NCI-H1105 treated with DMSO at 0.1 percent for 48 hours (cell line): ENCODE data around the gene FAM3B.
"Not testable (repeated sequence)": the region's sequence is repeated elsewhere in the genome, so short reads cannot be mapped to it uniquely, and the experiment has no call there.

Source experiments
- DNase-seq: peaks from one replicate; lab custom pipeline; 2025; lab: John Stamatoyannopoulos, UW

The FAM3B gene

DNA sequence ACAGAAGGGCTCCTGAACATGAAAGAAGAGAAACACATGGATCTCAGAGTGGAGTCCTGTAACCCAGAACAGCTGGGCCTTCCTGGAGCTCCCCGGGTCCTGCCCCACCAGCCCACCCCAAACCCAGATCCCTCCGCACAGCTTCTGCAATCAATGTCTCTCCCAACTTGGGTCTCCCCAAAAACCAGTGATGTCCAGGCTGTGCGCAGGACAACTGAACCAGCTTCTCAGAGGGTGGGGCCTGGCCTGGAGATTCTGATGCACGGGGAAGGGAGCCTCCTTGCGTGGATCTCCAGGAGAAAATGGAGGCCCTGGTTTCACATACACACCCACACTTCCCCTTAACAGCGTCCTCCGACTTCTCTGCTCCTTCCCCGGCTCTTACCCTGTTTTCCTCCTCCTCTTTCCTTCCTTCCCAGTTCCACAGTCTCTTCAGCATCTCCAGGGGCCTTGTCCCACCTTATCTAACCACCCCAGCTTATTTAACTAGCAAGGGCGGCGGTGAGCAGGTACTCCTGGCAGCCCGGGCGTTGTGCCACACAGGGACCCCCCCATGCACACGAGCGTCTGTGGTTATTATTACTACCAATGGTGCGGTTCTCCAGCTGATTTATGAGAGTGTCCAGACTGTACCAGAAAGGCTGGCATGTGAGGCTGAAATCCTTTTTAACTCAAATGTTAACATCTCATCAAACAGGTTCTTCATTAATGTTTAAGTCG lies 34.0 kb downstream of the FAM3B start:
- DNase-seq, result no peak

DNA sequence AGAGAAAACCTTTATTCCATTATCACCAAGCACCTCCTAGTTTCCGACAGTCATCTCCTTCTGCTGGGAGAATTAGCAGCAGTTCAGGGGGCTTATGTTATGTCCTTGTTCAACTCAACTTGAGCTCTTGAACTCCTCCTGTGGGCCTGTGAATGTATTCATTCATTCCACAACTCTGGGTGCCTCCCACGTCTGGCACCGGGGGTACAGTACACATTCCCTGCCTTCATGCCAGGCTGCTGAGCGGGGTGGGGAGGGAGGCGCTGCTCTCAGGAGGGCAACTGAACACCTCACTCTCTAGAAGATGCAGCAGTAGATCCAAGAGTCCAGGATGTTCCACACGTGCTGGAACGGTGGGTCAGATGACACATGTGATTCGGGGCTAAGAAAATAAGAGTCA lies 40.9 kb downstream of the FAM3B start:
- DNase-seq, result no peak

DNA sequence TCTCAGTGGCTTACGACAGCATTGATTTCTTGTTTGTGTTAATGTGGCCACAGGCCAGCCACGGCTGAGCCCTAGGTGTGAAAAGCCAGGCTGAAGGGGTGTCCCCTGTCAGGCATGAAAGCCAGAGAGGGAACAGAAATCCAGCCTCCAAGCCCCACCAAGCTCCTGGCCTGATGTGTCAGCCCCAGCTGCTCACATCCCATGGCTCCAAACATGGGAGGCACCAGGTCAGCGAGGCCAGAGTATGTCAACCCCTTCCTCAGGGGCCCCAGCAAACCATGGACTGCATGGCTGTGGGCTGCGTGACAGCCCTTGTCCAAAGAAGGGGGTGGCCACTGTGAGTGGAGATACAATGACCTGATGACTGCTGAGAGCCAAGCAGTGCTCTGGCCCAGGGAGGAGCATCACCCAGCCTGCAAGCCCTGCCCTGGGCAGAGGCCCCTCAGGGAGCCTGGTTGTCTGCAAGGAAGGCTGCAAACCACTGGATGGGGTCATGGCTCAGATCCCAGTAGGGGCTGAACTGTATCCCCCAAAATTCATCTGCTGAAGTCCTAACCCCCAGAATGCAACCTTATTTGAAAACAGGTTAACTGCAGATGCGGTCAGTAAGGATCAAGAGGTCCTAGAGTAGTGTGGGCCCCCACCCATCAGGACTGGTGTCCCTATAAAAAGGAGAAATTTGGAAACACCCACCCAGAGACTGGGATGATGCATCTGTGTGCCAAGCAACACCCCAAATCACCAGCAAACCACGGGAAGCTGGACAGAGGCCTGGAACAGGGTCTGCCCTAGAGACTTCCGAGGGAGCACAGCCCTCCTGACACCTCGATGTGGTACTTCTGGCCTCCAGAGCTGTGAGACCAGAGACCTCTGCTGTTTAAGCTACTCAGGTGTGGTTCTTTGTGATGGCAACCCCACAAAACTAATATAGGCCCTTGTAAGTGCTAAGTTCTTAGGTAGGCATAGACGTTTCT lies 41.9 kb downstream of the FAM3B start:
- DNase-seq, result no peak

DNA sequence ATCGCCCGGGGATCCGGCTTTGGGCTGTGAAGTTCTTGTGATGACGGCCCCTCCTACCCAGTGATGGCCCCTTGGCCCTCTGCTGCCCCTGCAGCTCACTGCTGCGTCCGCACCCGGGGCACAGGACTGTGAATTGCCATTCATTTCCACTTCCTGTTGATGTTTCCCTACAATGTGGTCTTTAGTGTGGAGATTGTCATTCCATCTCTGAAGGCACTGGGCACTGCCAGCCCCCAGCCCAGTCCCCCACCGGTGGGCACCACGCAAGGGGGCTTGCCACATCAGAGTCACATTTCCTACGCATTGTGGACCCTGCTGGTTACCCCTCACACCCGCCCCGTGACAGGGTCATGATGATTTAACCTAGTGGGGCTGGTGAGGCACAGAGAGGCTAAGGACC lies 42.7 kb downstream of the FAM3B start:
- no peak for DNase-seq

DNA sequence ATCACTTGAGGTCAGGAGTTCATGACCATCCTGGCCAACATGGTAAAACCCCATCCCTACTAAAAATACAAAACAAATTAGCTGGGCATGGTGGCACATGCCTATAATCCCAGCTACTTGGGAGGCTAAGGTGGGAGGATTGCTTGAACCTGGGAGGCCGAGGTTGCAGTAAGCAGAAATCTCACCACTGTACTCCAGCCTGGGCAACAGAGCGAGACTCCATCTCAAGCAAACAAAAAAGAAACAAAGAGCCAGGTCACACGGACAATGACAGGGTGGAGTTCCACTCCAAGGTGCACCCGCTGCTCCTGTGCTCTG lies 43.1 kb downstream of the FAM3B start:
- DNase-seq, result not testable (repeated sequence)

DNA sequence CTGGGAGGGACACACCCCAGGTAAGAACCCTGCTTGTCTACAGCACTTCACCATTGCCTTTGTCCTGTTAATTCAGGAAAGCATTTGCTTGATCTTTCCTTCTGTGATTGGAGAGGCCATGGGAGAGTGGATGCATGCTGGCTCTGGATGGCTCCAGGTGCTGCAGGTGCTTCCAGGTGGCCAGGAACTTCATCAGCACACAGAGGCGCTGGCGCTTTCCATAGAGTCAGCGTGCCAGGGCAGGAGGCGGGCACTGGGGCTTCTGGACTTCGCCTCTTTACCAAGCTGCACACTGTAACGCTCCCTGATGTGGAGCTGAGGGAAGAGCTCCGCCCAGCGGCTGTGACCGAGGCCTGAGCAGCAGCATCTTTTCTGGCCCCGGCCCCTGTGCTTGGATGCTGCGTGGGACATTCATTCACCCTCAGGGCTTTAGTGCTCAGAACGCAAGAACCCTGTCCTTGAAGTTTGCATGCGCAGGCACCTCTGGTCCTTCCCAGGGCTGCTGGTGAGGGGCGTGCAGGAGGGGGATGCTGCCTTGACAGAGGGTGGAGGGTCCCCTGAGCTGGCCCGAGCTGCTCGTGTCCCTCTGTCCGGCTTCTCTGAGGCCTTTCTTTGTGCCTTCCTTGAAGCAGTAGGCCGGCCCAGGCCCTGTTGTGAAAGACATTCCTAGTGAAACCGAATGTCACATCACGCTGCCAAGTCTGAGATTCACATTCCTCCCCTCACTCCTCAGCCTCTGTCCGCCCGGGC lies 43.6 kb downstream of the FAM3B start:
- peak; percentile 20 for DNase-seq

DNA sequence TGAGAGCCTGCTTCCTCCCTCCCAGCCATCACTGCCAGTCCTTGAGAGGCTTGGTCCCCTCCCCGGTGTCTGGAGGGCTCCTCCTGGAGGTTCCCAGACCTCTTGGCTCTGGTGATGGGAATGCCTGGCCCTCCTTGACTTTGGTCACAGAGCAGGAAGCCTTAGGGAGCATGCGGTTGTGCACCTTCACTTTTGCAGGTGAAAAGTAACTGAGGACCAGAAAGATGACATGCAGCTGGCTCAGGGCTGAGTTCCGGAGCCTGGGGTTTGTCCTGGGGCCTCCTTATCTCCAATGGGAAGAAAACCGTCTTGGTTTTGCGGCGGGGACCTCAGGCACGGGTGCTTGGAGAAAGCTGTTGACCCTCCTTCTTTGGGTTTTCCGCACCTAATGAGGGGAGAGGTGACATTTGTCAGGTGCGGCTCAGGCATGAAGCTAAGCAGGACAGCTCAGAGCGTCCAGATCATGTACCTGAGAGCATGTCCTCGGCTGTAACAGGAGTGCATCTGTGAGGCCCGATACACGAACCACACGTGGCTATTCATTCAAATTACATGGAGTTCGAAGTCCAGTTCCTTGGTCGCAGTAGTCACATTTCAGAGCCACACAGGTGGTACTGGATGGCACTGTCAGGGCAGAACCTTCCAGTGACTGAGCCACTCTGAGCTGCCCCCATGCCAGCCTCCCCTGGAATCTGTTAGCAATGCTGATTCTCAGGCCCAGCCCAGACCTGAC lies 44.6 kb downstream of the FAM3B start:
- no peak for DNase-seq

DNA sequence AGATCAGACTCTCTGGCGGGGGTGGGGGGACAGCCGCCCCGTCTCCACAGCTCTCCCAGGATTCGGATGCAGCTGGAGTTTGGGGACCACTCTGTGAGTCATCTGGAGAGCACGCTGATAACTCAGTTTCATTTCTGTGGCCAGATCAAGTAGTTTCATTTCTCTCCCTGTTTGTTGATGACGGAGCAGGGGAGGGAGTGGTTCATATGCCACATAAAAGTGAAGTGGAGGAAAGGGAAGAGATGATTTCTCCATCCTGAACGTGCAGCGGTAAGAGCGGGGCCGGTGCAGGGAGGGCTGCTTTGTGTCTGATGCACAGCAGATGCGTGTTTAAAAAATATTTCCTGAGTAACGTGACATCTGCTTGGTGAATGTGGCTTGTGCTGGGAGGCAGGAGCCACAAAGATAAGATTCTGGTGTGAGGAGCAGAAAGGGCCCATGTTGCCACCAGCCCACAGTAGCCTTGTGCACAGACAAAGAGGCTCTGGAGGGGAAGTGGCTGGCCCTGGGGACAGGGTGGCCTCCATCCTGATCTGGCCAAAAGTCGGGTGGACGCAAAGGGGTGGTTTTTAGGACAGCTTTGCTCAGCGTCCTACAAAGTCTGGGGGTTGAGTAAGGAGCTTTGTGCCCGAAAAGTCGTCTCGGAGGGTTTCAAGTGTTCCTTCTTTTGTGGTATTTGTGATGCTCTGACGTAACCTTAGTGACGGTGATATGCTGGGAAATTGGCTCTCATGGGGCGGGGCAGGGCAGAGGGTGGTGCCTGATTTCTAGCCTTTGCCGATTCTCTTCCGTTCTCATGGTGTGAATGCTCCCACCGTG lies 45.4 kb downstream of the FAM3B start, which contains the start of gene MX2:
TSS of gene MX2 (plus strand) at position 242 of the 819 bp plus-strand sequence. CDS start 14,880 bp downstream, outside the sequence.
- DNase-seq, result no peak

DNA sequence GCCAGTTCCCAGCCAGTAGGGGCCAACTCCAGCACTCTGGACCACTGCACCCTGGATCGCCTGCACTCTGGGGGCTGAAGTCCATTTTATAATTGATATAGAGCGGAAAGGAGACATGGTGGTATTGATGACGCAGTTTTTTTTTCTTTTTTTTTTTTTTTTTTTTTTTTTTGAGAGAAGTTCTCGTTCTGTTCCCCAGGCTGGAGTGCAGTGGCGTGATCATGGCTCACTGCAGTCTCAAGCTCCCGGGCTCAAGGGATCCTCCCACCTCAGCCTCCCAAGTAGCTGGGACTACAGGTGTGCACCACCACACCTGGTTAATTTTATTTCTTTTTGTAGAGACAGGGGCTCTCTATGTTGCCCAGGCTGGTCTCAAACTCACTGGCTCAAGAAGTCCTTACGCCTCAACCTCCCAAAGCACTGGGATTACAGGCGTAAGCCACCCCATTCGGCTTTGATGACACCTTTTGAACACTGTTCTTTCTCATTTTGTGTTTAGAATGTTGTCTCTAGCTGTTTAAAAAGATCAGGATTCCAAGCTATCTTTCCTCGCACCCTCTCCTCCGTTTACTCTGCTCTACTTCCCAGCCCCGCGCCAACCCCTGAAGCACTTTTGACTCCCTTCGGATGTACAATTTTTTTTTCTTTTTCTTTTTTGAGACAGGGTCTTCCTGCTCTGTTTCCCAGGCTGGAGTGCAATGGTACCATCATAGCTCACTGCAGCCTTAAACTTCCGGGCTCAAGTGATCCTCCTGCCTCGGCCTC lies 46.2 kb downstream of the FAM3B start:
- no peak for DNase-seq

DNA sequence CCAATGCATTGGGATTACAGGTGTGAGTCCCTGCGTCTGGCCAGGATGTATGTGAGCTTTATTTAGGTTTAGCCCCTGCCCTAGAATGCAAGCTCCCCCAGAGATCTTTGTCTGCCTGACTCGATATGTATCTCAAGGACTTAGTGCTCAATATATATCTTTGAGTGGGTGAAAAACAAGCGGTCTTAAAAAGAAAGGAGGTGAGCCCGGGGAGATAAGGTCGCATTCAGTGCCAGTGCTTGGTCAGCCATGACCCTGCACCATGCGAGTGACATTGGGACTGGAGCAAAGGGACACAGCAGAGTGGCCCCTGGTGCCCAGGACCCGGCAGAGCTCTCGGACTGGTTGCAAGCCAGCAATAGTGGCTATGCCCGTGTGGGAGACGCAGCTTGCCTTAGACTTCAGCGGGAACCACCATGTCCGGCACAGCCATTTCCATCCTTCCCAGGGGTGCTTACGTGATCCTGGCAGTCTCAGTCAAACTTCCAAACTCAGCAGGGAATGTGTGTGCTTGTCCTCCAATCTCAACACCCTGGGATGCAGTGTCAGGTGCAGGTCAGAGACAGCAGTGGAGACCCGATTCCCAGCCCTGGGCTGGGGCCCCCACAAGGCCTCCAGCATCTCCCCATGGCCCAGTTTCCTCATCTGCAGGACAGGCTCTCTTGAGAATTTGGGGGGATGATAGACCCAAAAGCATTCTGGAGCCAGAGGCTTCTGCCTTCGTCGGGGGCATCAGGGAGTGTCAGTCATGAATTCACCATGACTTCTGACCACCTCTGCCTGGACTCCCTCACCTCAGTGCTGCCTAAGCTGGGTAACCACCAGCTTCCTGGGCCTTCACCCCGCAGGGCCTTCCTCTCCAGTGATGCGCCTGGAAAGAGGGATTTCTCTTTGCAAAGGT lies 47.0 kb downstream of the FAM3B start:
- no peak for DNase-seq

DNA sequence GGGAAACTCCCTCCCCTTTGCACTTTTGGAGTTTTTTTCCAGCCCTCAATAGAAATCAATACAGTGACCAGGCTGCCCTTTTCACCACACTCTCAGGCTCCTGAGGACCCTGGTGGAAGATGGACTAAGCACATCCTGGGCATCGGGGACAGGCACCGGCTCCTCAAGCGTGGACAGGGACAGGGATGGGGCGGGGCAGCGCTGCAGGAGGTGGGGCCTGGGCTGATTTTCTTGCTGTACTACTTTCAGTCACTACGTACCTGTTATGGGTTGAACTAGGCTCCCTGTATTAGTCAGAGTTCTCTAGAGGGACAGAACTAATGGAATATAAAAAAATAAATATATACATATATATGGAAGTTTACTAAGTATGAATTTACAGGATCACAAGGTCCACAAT lies 47.7 kb downstream of the FAM3B start:
- DNase-seq, result no peak

DNA sequence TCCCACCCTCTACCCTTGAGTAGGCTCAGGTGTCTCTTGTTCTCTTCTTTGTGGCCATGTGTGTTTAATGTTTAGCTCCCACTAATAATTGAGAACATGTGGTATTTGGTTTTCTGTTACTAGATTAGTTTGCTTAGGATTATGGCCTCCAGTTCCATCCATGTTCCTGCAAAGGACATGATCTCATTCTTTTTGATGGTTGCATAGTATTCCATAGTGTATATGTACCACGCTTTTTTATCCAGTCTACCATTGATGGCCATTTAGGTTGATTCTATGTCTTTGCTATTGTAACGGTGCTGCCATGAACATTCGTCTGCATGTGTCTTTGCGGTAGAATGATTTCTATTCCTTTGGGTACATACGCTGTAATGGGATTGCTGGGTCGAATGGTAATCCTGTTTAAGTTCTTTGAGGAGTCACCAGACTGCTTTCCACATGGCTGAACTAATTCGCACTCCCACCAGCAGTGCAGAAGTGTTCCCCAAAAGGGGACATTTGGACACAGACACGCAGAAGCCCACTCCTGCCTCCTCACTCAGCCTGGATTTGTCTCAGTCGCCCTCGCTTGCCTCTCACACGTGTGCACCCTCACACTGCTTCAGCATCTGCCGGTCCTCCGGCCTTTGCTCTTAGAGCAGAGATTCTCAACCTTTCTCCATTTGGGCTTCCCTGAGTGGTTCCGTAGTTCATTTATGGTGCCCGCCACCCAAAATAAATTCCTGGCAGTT lies 48.9 kb downstream of the FAM3B start:
- DNase-seq, result no peak

DNA sequence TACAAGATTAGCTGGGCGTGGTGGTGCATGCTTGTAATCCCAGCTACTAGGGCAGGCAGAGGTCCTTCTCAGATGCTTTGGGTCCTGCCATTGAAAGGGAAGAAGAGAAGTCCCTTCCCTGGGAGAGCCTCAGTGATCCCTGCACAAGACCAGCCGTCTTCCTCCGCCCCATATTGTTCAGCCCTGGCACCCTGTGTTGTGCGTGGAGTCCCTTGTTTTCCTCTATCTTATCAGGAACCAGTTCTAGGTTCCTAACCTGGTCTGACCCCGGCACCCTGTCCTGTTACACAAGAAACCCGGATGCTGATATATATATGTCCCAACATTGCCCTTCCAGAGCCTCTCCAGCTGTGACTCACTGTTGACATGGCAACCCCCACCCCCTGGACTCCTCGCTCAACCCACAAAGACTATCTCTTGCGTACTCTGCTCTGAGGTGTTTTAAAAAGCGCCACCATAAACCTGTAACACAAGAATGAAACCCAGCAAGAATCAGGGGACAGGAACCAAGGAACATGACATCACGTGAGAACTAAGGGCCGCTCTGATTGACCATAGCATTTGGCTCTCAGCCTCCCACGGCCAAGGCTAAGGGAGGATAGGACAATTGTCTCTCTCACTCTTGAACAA lies 50.0 kb downstream of the FAM3B start:
- DNase-seq, result no peak

DNA sequence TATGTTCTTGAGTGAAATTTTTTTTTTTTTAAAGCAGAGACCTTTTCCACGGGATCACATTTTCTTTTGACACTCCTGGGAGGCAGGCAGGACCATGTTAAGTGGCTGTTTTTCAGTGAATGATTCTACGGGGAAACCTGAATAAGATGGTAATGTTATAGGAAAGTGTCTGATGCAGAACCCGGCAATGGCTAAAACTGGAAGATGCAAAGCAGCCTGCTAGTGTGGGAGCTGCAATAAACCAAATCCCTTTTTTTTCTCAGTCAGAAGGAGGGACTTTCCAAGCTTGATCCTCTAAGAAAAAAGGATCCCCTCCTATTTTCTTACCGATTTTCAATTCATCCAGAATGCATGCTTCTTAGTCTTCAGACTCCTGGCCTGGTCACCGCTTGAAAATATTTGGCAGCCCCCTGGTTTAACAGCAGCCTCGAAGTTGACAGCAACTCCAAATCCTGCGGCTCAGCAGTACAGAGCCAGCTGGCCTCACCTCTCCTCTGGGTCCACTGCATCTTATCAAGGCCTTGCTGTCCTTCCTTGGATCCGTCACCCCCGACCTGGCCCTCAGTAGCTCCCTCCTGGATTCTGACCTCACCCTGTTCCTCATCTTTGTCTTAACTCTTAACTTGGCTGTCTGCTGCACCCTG lies 50.8 kb downstream of the FAM3B start:
- DNase-seq, result no peak

DNA sequence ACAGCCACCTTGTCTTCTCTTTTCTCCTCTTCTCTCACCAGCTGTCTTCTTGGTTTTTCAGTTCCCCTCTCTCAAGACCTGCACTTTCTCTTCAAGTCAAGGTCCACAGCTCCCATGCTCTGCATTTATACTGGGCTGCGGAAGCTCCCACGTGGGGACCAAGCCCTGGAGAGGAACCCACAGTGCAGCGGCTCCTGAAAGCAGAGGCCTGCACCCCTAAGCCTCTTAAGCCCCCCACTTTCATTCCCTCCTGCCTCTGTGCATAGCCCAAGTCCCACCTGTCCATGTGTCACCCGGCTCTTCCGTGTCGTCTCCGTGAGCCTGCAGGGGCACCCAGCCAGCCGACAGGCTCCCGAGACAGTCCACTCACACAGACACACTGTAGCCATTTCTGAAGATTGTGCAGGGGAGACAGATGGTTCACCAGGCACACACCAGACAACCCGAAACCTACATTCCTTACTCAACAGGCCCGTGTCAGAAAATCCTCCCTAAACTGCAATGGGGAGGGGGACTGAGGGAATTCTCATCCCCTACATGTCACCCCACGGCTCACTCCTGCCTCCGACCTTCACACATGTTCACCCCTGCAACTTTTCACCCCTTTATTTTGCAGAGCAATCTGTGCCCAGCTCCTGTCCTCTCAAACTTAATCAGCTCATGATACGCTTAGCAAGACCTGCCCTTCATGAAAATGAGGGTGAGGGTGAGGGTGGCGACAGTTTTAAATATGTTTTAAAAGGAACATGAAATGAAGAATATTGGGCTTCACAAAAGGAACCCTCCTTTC lies 51.5 kb downstream of the FAM3B start:
- DNase-seq, result no peak

DNA sequence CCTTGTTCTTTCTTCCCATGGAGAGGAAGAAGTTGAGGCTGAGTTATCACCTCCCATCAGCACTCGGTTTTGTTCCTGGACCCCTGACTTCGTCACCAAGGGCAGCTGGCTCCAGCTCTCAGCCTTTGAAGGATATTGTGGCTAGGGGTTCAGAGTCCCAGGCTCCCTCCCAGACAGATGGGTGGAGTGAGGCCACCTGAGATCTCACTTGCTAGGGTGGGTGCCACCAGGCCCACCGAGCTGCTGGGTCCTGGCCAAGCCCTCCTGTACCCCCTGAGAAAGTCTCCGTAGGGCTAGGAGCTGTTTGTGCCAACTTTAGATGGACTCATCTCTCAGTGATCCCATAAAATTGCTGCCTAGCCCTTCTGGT lies 52.1 kb downstream of the FAM3B start:
- no peak for DNase-seq
